Activated T-cell treated with anti-CD3 and anti-CD28 coated beads, Interleukin-2, amount 50 U/mL, for 1 hour (primary cell): Measurements from ENCODE around the gene FASLG.
"Not testable (repeated sequence)": the region's sequence is repeated elsewhere in the genome, so short reads cannot be mapped to it uniquely, and the experiment has no call there.

Experiments
- DNase-seq: peaks from one replicate; pipeline ENCODE4 v3.0.0-alpha.2; 2020

Gene FASLG

GRCh38 chr1:172658871-172659453 is at the start of gene FASLG:
TSS of gene FASLG (plus strand) at chr1:172659103. CDS start at chr1:172659202, 99 bp downstream.
- peak; percentile 49 for DNase-seq

- no peak for DNase-seq
Observed at GRCh38 chr1:172609528-172609927, 49.4 kb upstream of the FASLG start.

- DNase-seq, result no peak
Observed at GRCh38 chr1:172612478-172612877, 46.4 kb upstream of the FASLG start.

GRCh38 chr1:172613294-172613693 is 45.6 kb upstream of the FASLG start:
- no peak for DNase-seq

- no peak for DNase-seq
Observed at GRCh38 chr1:172616195-172616594, 42.7 kb upstream of the FASLG start.

GRCh38 chr1:172616636-172617035 is 42.3 kb upstream of the FASLG start:
- no peak for DNase-seq

GRCh38 chr1:172620603-172621002 is 38.3 kb upstream of the FASLG start:
- DNase-seq, result not testable (repeated sequence)

GRCh38 chr1:172622541-172622940 is 36.4 kb upstream of the FASLG start:
- no peak for DNase-seq

GRCh38 chr1:172623748-172624147 is 35.2 kb upstream of the FASLG start:
- DNase-seq, result no peak

GRCh38 chr1:172626845-172627244 is 32.1 kb upstream of the FASLG start:
- no peak for DNase-seq

- DNase-seq, result no peak
Observed at GRCh38 chr1:172627702-172628101, 31.2 kb upstream of the FASLG start.

- DNase-seq, result no peak
Observed at GRCh38 chr1:172628401-172628800, 30.5 kb upstream of the FASLG start.

- no peak for DNase-seq
Observed at GRCh38 chr1:172629170-172629569, 29.7 kb upstream of the FASLG start.

GRCh38 chr1:172629638-172630037 is 29.3 kb upstream of the FASLG start:
- no peak for DNase-seq

GRCh38 chr1:172630056-172630818 is 28.7 kb upstream of the FASLG start:
- DNase-seq, result no peak

- no peak for DNase-seq
Observed at GRCh38 chr1:172630868-172631267, 28.0 kb upstream of the FASLG start.

- DNase-seq, result no peak
Observed at GRCh38 chr1:172637522-172637921, 21.4 kb upstream of the FASLG start.

GRCh38 chr1:172638249-172638648 is 20.7 kb upstream of the FASLG start:
- DNase-seq, result no peak

GRCh38 chr1:172638885-172639831 is 19.7 kb upstream of the FASLG start:
- DNase-seq, result peak; percentile 73

GRCh38 chr1:172640111-172640510 is 18.8 kb upstream of the FASLG start:
- no peak for DNase-seq

GRCh38 chr1:172641492-172641891 is 17.4 kb upstream of the FASLG start:
- DNase-seq, result no peak

GRCh38 chr1:172642970-172643369 is 15.9 kb upstream of the FASLG start:
- no peak for DNase-seq

GRCh38 chr1:172646653-172647052 is 12.2 kb upstream of the FASLG start:
- DNase-seq, result no peak
